ENCODE results near the gene ZNF12.

Gene ZNF12

GRCh38 chr7:6701860-6702259 lies 4.9 kb downstream of the ZNF12 start:
- no peak for TF ChIP-seq TEAD4 (IDR thresholded peaks at IDR 0.05)
- no peak for TF ChIP-seq NFIC (IDR thresholded peaks at IDR 0.05)
- TF ChIP-seq, protein P1, sequence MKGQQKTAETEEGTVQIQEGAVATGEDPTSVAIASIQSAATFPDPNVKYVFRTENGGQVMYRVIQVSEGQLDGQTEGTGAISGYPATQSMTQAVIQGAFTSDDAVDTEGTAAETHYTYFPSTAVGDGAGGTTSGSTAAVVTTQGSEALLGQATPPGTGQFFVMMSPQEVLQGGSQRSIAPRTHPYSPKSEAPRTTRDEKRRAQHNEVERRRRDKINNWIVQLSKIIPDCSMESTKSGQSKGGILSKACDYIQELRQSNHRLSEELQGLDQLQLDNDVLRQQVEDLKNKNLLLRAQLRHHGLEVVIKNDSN (IDR thresholded peaks at IDR 0.05), result no peak
- TF ChIP-seq TCF12 (IDR thresholded peaks at IDR 0.05; ENCODE audit: low read depth), result no peak
- no peak for TF ChIP-seq EGR1 (IDR thresholded peaks at IDR 0.05)
- no peak for TF ChIP-seq FOXM1 (IDR thresholded peaks at IDR 0.05; ENCODE audit: borderline replicate concordance, low read depth)
- TF ChIP-seq RAD21 (IDR thresholded peaks at IDR 0.05; ENCODE audit: low read depth), result no peak
- TF ChIP-seq CEBPB (IDR thresholded peaks at IDR 0.05), result no peak
- TF ChIP-seq TAF1 (IDR thresholded peaks at IDR 0.05; ENCODE audit: low read depth), result no peak
- no peak for TF ChIP-seq CREB1 (IDR thresholded peaks at IDR 0.05; ENCODE audit: low read depth)
- TF ChIP-seq, protein P2, sequence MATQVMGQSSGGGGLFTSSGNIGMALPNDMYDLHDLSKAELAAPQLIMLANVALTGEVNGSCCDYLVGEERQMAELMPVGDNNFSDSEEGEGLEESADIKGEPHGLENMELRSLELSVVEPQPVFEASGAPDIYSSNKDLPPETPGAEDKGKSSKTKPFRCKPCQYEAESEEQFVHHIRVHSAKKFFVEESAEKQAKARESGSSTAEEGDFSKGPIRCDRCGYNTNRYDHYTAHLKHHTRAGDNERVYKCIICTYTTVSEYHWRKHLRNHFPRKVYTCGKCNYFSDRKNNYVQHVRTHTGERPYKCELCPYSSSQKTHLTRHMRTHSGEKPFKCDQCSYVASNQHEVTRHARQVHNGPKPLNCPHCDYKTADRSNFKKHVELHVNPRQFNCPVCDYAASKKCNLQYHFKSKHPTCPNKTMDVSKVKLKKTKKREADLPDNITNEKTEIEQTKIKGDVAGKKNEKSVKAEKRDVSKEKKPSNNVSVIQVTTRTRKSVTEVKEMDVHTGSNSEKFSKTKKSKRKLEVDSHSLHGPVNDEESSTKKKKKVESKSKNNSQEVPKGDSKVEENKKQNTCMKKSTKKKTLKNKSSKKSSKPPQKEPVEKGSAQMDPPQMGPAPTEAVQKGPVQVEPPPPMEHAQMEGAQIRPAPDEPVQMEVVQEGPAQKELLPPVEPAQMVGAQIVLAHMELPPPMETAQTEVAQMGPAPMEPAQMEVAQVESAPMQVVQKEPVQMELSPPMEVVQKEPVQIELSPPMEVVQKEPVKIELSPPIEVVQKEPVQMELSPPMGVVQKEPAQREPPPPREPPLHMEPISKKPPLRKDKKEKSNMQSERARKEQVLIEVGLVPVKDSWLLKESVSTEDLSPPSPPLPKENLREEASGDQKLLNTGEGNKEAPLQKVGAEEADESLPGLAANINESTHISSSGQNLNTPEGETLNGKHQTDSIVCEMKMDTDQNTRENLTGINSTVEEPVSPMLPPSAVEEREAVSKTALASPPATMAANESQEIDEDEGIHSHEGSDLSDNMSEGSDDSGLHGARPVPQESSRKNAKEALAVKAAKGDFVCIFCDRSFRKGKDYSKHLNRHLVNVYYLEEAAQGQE (IDR thresholded peaks at IDR 0.05; ENCODE audit: low read depth), result no peak
- TF ChIP-seq, protein P3, sequence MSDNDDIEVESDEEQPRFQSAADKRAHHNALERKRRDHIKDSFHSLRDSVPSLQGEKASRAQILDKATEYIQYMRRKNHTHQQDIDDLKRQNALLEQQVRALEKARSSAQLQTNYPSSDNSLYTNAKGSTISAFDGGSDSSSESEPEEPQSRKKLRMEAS (IDR thresholded peaks at IDR 0.05), result no peak
- TF ChIP-seq YY1 (IDR thresholded peaks at IDR 0.05; ENCODE audit: low read depth), result no peak
- TF ChIP-seq EP300 (IDR thresholded peaks at IDR 0.05; ENCODE audit: borderline replicate concordance), result no peak
- no peak for TF ChIP-seq ZBTB7A (IDR thresholded peaks at IDR 0.05; ENCODE audit: low read depth)

GRCh38 chr7:6700793-6701192 lies 6.0 kb downstream of the ZNF12 start:
- TF ChIP-seq, protein P2 (IDR thresholded peaks at IDR 0.05; ENCODE audit: low read depth), result no peak
- no peak for TF ChIP-seq FOXM1 (IDR thresholded peaks at IDR 0.05; ENCODE audit: borderline replicate concordance, low read depth)
- TF ChIP-seq, protein P1 (IDR thresholded peaks at IDR 0.05), result no peak
- TF ChIP-seq TAF1 (IDR thresholded peaks at IDR 0.05; ENCODE audit: low read depth), result no peak
- no peak for TF ChIP-seq ZBTB7A (IDR thresholded peaks at IDR 0.05; ENCODE audit: low read depth)
- TF ChIP-seq YY1 (IDR thresholded peaks at IDR 0.05; ENCODE audit: low read depth), result no peak
- no peak for TF ChIP-seq TEAD4 (IDR thresholded peaks at IDR 0.05)
- TF ChIP-seq CREB1 (IDR thresholded peaks at IDR 0.05; ENCODE audit: low read depth), result no peak
- TF ChIP-seq EGR1 (IDR thresholded peaks at IDR 0.05), result no peak
- TF ChIP-seq, protein P3 (IDR thresholded peaks at IDR 0.05), result no peak
- TF ChIP-seq CEBPB (IDR thresholded peaks at IDR 0.05), result no peak
- no peak for TF ChIP-seq EP300 (IDR thresholded peaks at IDR 0.05; ENCODE audit: borderline replicate concordance)
- no peak for TF ChIP-seq RAD21 (IDR thresholded peaks at IDR 0.05; ENCODE audit: low read depth)
- no peak for TF ChIP-seq TCF12 (IDR thresholded peaks at IDR 0.05; ENCODE audit: low read depth)
- no peak for TF ChIP-seq NFIC (IDR thresholded peaks at IDR 0.05)

GRCh38 chr7:6691609-6692106 lies 15.1 kb downstream of the ZNF12 start:
- no peak for TF ChIP-seq RAD21 (IDR thresholded peaks at IDR 0.05; ENCODE audit: low read depth)
- peak; percentile 5; the same call in 1 of the 2 replicates for TF ChIP-seq TCF12 (IDR thresholded peaks at IDR 0.05; ENCODE audit: low read depth)
- TF ChIP-seq CREB1 (IDR thresholded peaks at IDR 0.05; ENCODE audit: low read depth), result no peak
- no peak for TF ChIP-seq FOXM1 (IDR thresholded peaks at IDR 0.05; ENCODE audit: borderline replicate concordance, low read depth)

GRCh38 chr7:6691103-6691502 lies 15.6 kb downstream of the ZNF12 start:
- TF ChIP-seq, protein P1 (IDR thresholded peaks at IDR 0.05), result peak; percentile 58
- TF ChIP-seq TCF12 (IDR thresholded peaks at IDR 0.05; ENCODE audit: low read depth) (peak; percentile 46; the same call in 1 of the 2 replicates), TAF1 (IDR thresholded peaks at IDR 0.05; ENCODE audit: low read depth) (no peak)

DNA sequence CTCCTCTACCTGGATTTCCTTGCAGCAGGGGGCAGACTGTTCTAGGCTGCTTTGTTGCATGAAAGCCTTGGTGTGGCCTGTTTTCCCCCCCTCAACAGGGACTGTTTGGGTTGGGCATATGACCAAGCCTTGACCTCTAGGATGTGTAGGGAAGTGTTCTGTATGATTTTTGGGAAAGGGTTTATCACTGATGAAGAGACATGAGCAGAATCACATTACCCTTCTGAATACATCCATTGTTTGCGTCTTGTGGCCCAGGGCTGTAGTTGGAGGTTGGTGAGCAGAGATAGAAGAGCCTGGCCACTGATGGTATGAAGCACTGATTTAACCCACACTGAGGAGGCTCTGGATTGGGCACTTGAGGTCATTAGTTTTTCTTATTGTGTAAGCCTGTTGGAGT lies 26.6 kb downstream of the ZNF12 start:
- TF ChIP-seq ZBTB7A (IDR thresholded peaks at IDR 0.05; ENCODE audit: low read depth) (no peak), FOXM1 (IDR thresholded peaks at IDR 0.05; ENCODE audit: borderline replicate concordance, low read depth) (no peak), CREB1 (IDR thresholded peaks at IDR 0.05; ENCODE audit: low read depth) (no peak)
- TF ChIP-seq, protein P1 (IDR thresholded peaks at IDR 0.05), result no peak

Measured in Ishikawa (cell line).